Vagina (tissue), 2 donors: Measurements from ENCODE around the gene MPRIP. TPM values are rescaled to one million over a fixed set of nuclear protein-coding genes. Genes with fewer than 3 reads are reported as not detected.

Experiments used
- DNase-seq, 2 donors: peaks; one replicate each; pipeline ENCODE4 v3.0.0-alpha.2; 2017; ENCODE audit errors: extremely low spot score in 2 of 2
- H3K27ac ChIP-seq: fragments of 200-600 bp; sonication (generic); one replicate; pipeline ENCODE4 v1.5.1; 2019
- H3K27me3 ChIP-seq: fragments of 200-600 bp; sonication (generic); one replicate; pipeline ENCODE4 v1.5.1; 2019
- H3K36me3 ChIP-seq, 2 donors: fragments of 200-600 bp; sonication (generic); one replicate each; pipeline ENCODE4 v1.5.1; 2017 to 2019
- H3K4me1 ChIP-seq: fragments of 200-600 bp; sonication (generic); one replicate; pipeline ENCODE4 v1.5.1; 2019
- H3K4me3 ChIP-seq, 2 donors: fragments of 200-600 bp; sonication (generic); 1 replicate in 1 of 2; 2 replicates in 1 of 2; pipeline ENCODE4 v1.5.1; 2016 to 2019
- H3K9me3 ChIP-seq: fragments of 200-600 bp; sonication (generic); one replicate; pipeline ENCODE4 v1.5.1; 2019
- POLR2A ChIP-seq, 2 donors: fragments of 450-650 bp; IDR thresholded peaks; one replicate each; pipeline ENCODE4 v1.6.1; 2017; ENCODE audit warnings: antibody characterized with exemption in 2 of 2, mild to moderate bottlenecking in 2 of 2, moderate library complexity in 2 of 2
- POLR2AphosphoS5 ChIP-seq, 2 donors: sonication (generic); formaldehyde crosslinking; IDR thresholded peaks; one replicate each; pipeline ENCODE4 v1.9.0; 2017; ENCODE audit warnings: antibody characterized with exemption in 2 of 2, mild to moderate bottlenecking in 2 of 2, low read depth in 1 of 2; ENCODE audit not compliant: insufficient read depth in 1 of 2
- intact Hi-C: fragments of 100-400 bp; cut with DNase I; formaldehyde crosslinking; loops from one replicate; pipeline ENCODE4 v1.15.1; 2023
- total RNA-seq: library from RNA; depleted of rRNA; stranded (reverse); fragments of >200 nt; gene quantifications from one replicate; pipeline ENCODE4 v1.2.3, GENCODE V29; 2016
- TF ChIP-seq, protein P1 (sequence below), 3 experiments: fragments of 450-650 bp in 2 of 3; fragments of 200-600 bp in 1 of 3; sonication (generic) in 1 of 3; IDR thresholded peaks; one replicate each; pipeline ENCODE4 v1.5.1; 2017 to 2019; ENCODE audit warnings: antibody characterized with exemption in 3 of 3, mild to moderate bottlenecking in 2 of 3, moderate library complexity in 2 of 3

Gene MPRIP
- total RNA-seq, 1 donor from 2014 or later = 202 TPM

- Histone ChIP-seq H3K27ac (no peak overlapping the region), H3K36me3 (peaks cover 0 to 83% of the 10 kb centered on the region in 2 donors), H3K4me3 (no peak overlapping the region), H3K9me3 (no peaks in the 10 kb centered on the region), H3K27me3 (no peaks in the 10 kb centered on the region), H3K4me1 (peaks cover 10% of the 10 kb centered on the region)
- TF ChIP-seq, protein P1, sequence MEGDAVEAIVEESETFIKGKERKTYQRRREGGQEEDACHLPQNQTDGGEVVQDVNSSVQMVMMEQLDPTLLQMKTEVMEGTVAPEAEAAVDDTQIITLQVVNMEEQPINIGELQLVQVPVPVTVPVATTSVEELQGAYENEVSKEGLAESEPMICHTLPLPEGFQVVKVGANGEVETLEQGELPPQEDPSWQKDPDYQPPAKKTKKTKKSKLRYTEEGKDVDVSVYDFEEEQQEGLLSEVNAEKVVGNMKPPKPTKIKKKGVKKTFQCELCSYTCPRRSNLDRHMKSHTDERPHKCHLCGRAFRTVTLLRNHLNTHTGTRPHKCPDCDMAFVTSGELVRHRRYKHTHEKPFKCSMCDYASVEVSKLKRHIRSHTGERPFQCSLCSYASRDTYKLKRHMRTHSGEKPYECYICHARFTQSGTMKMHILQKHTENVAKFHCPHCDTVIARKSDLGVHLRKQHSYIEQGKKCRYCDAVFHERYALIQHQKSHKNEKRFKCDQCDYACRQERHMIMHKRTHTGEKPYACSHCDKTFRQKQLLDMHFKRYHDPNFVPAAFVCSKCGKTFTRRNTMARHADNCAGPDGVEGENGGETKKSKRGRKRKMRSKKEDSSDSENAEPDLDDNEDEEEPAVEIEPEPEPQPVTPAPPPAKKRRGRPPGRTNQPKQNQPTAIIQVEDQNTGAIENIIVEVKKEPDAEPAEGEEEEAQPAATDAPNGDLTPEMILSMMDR (IDR thresholded peaks at IDR 0.05) = no peak
- no peak for TF ChIP-seq POLR2A (IDR thresholded peaks at IDR 0.05)
- no peak for TF ChIP-seq POLR2AphosphoS5 (IDR thresholded peaks at IDR 0.05; ENCODE audit: insufficient read depth in 1 of 2, low read depth in 1 of 2)
- intact Hi-C loops = no loop called here
- no peak for DNase-seq
Measured at GRCh38 chr17:17170346-17170985, 128.2 kb downstream of the MPRIP start.

- TF ChIP-seq, protein P1 (IDR thresholded peaks at IDR 0.05) = no peak
- no peak for TF ChIP-seq POLR2AphosphoS5 (IDR thresholded peaks at IDR 0.05; ENCODE audit: insufficient read depth in 1 of 2, low read depth in 1 of 2)
- TF ChIP-seq POLR2A (IDR thresholded peaks at IDR 0.05) = no peak
- no peak overlapping the region for H3K27ac ChIP-seq
- H3K4me1 ChIP-seq = peaks cover 10% of the 10 kb centered on the region
- DNase-seq = no peak
- no peak overlapping the region for H3K4me3 ChIP-seq
- no peaks in the 10 kb centered on the region for H3K9me3 ChIP-seq
- no peaks in the 10 kb centered on the region for H3K27me3 ChIP-seq
- intact Hi-C loops = no loop called here
- H3K36me3 ChIP-seq = peaks cover 0 to 83% of the 10 kb centered on the region in 2 donors
Measured at GRCh38 chr17:17171186-17171585, 128.9 kb downstream of the MPRIP start.

DNA sequence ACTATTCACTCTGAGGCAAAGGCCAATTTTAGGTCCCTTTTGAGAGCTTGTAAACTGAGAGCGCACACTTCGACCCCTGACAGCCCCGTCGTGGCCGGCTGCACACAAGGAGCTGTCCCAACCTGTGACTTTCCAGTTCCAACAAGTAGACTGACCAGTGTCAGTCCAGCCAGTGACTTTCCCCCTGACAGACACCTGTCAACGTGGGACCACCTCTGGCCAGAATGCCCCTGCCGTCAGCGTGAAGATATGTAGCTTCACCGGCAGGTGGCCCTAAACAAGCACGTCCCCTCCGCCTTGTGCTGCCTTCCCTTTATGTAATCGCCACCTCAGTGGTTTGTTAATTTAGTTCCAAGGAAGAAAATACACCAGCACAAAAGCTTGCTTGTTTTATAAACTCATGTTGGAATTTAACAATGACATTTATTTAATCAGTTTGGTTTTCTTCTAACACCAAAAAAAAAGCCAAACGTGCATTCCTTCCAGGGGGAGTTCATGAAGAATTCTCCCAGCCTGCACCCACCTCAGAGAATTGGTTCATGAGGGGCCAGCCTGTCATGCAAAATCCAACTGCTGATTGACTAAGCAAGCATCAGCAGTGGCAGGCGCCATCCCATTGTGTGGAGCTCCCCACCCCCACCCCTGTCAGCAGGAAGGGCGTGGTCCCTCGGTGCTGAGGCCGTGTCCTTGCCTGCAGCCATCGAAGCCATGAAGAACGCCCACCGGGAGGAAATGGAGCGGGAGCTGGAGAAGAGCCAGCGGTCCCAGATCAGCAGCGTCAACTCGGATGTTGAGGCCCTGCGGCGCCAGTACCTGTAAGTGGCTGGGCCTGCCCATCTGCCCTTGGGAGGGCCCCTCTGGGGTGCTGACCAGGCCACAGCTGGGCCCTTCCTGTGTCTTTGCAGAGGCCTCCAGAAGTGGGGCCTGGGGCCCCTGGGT, 130.0 kb downstream of the MPRIP start:
- DNase-seq = no peak
- H3K9me3 ChIP-seq = no peaks in the 10 kb centered on the region
- no peak overlapping the region for H3K27ac ChIP-seq
- no peaks in the 10 kb centered on the region for H3K27me3 ChIP-seq
- H3K4me1 ChIP-seq = peaks cover 10% of the 10 kb centered on the region
- peaks cover 0 to 83% of the 10 kb centered on the region in 2 donors for H3K36me3 ChIP-seq
- intact Hi-C loops = no loop called here
- H3K4me3 ChIP-seq = no peak overlapping the region
- TF ChIP-seq, protein P1 (IDR thresholded peaks at IDR 0.05) = no peak
- TF ChIP-seq POLR2A (IDR thresholded peaks at IDR 0.05) (no peak), POLR2AphosphoS5 (IDR thresholded peaks at IDR 0.05; ENCODE audit: insufficient read depth in 1 of 2, low read depth in 1 of 2) (no peak)

DNA sequence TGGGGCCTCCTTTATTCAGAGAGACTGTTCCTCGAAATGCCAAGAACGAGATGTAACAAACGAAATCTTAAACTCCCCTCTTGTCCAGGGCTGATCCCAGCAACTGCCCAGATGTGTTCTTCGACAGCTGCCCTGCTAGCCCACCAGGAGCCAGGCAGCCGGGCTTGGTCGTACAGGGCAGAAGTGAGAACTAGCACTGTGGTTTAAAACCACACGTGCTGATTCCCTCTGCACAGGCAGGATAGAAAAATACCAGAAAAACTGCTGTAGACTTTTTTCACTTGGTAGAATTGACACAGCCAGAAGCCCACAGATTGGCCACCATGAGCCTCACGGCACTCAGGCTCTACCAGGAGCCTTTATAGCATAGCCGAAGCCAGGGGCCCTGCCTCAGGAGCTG, 130.7 kb downstream of the MPRIP start:
- TF ChIP-seq, protein P1 (IDR thresholded peaks at IDR 0.05) = no peak
- TF ChIP-seq POLR2A (IDR thresholded peaks at IDR 0.05) (no peak), POLR2AphosphoS5 (IDR thresholded peaks at IDR 0.05; ENCODE audit: insufficient read depth in 1 of 2, low read depth in 1 of 2) (no peak)
- H3K27me3 ChIP-seq = no peaks in the 10 kb centered on the region
- no peaks in the 10 kb centered on the region for H3K9me3 ChIP-seq
- H3K4me1 ChIP-seq = peaks cover 10% of the 10 kb centered on the region
- H3K4me3 ChIP-seq = no peak overlapping the region
- no peak overlapping the region for H3K27ac ChIP-seq
- peaks cover 0 to 85% of the 10 kb centered on the region in 2 donors for H3K36me3 ChIP-seq
- intact Hi-C loops = no loop called here
- no peak for DNase-seq
